ENCODE data around the gene PHF2.

The PHF2 gene

GRCh38 chr9:93606187-93606586 lies 29.8 kb downstream of the PHF2 start:
- CTCF ChIA-PET: interaction anchor here (0.8 kb wide), 1 partner anchor 40 kb away, joined by 3 read pairs; no protein-coding TSS in a partner anchor

GRCh38 chr9:93610206-93610605 lies 33.8 kb downstream of the PHF2 start:
- TF ChIP-seq CTCF (conservative IDR thresholded peaks at IDR 0.05; ENCODE audit: low read depth): no peak
- ChIA-PET CTCF (interaction anchor here (0.6 to 0.7 kb wide), 2 partner anchors 18 to 644 kb away, joined by 3 to 4 read pairs; no protein-coding TSS in a partner anchor), POLR2A (ENCODE audit: low non-redundant PET) (no interaction called here)
- no peak overlapping the region for H3K27ac ChIP-seq
- no peak for DNase-seq (ENCODE audit: low spot score)

More at GRCh38 chr9:93606187-93606586, 29.8 kb downstream of the PHF2 start:
- POLR2A ChIA-PET (ENCODE audit: low non-redundant PET): no interaction called here
- no peak for TF ChIP-seq CTCF (conservative IDR thresholded peaks at IDR 0.05; ENCODE audit: low read depth)
- DNase-seq (ENCODE audit: low spot score): no peak
- no peak overlapping the region for H3K27ac ChIP-seq

DNA sequence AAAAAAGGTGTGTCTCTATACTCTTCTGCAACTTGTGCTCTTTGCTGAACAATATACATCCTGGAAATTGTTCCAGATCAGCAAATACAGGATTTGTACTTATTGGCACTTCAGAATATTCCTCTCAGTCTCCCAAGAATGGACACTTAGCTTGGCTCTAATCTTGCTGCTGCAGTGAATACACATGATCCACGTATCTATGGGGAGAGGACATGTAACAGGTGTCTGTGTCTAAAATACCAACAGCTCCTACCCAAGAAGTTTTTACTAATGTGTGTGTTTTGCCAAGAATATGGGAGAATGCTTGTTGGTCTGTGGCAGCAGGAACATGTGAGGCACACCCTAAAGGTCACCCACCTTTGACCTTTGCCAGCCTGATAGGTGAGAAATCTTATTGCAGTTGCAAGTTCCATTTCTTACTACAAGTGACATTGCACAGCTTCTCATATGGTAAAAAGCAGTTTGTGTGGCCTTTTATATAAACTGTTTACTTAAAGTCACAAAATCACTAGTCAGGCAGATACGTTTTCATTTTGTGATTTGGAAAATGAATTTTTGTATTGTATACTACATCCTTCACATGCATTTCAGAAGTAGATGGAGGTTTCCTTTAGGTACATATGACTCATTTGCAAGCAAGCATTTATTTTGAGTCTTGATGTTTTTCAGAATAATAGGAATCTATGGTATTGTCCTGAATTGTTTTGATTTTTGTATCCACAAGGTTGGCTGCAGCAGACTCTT lies 35.8 kb downstream of the PHF2 start:
- peak overlapping the region; percentile 66 for H3K27ac ChIP-seq
- ChIA-PET CTCF (no interaction called here), POLR2A (ENCODE audit: low non-redundant PET) (no interaction called here)
- no peak for DNase-seq (ENCODE audit: low spot score)
- no peak for TF ChIP-seq CTCF (conservative IDR thresholded peaks at IDR 0.05; ENCODE audit: low read depth)

GRCh38 chr9:93612796-93613154 lies 36.4 kb downstream of the PHF2 start:
- peak overlapping the region; percentile 66 for H3K27ac ChIP-seq
- TF ChIP-seq CTCF (conservative IDR thresholded peaks at IDR 0.05; ENCODE audit: low read depth): no peak
- CTCF ChIA-PET: no interaction called here
- no peak for DNase-seq (ENCODE audit: low spot score)
- POLR2A ChIA-PET (ENCODE audit: low non-redundant PET): no interaction called here

- peak overlapping the region; percentile 66 for H3K27ac ChIP-seq
- POLR2A ChIA-PET (ENCODE audit: low non-redundant PET): no interaction called here
- no peak for DNase-seq (ENCODE audit: low spot score)
- CTCF ChIA-PET: no interaction called here
- no peak for TF ChIP-seq CTCF (conservative IDR thresholded peaks at IDR 0.05; ENCODE audit: low read depth)
Observed at GRCh38 chr9:93613174-93613573, 36.8 kb downstream of the PHF2 start.

- no peak for TF ChIP-seq CTCF (conservative IDR thresholded peaks at IDR 0.05; ENCODE audit: low read depth)
- CTCF ChIA-PET: no interaction called here
- POLR2A ChIA-PET (ENCODE audit: low non-redundant PET): no interaction called here
Observed at GRCh38 chr9:93613791-93614190, 37.4 kb downstream of the PHF2 start.

More at GRCh38 chr9:93613791-93614190, 37.4 kb downstream of the PHF2 start:
- no peak for DNase-seq (ENCODE audit: low spot score)
- H3K27ac ChIP-seq: no peak overlapping the region

Measured in RWPE1 (cell line).